Esophagus muscularis mucosa (tissue), 4 donors: Measurements from ENCODE around the gene STK16. TPM values are rescaled to one million over a fixed set of nuclear protein-coding genes. Genes with fewer than 3 reads are reported as not detected.

Experiments
- DNase-seq: peaks from one replicate; pipeline ENCODE4 v3.0.0-alpha.2; 2017; ENCODE audit errors: extremely low spot score
- H3K27ac ChIP-seq, 4 donors: fragments of 200-600 bp; sonication (generic); replicated peaks in 1 of 4; 1 replicate in 3 of 4; 2 replicates in 1 of 4; pipeline ENCODE4 v1.5.1; 2016 to 2019; ENCODE audit warnings: mild to moderate bottlenecking in 1 of 4
- H3K27me3 ChIP-seq, 4 donors: fragments of 200-600 bp; sonication (generic); one replicate each; pipeline versions ENCODE4 v1.5.1 to v1.6.0; 2016 to 2019
- H3K36me3 ChIP-seq, 4 donors: fragments of 200-600 bp; sonication (generic); one replicate each; pipeline ENCODE4 v1.5.1; 2016 to 2019
- H3K4me1 ChIP-seq, 4 donors: fragments of 200-600 bp; sonication (generic); one replicate each; pipeline ENCODE4 v1.5.1; 2016 to 2019
- H3K4me3 ChIP-seq, 4 donors: fragments of 200-600 bp; sonication (generic); 1 replicate in 2 of 4; 2 replicates in 2 of 4; pipeline ENCODE4 v1.5.1; 2016 to 2019; ENCODE audit warnings: mild to moderate bottlenecking in 4 of 4, moderate library complexity in 1 of 4
- H3K9me3 ChIP-seq, 4 donors: fragments of 200-600 bp; sonication (generic); 1 replicate in 3 of 4; 2 replicates in 1 of 4; pipeline ENCODE4 v1.5.1; 2016 to 2019
- CTCF ChIP-seq, 3 experiments: fragments of 200-600 bp in 2 of 3; fragments of 450-650 bp in 1 of 3; sonication (generic) in 2 of 3; IDR thresholded peaks; one replicate each; pipeline ENCODE4 v1.5.1; 2017 to 2019; ENCODE audit warnings: antibody characterized with exemption in 3 of 3, mild to moderate bottlenecking in 2 of 3, moderate library complexity in 1 of 3
- EP300 ChIP-seq: sonication (generic); formaldehyde crosslinking; IDR thresholded peaks from one replicate; pipeline ENCODE4 v1.6.1; 2017; ENCODE audit warnings: antibody characterized with exemption
- POLR2A ChIP-seq: fragments of 450-650 bp; IDR thresholded peaks from one replicate; pipeline ENCODE4 v1.6.1; 2017; ENCODE audit warnings: antibody characterized with exemption, moderate library complexity, mild to moderate bottlenecking, low read depth
- POLR2AphosphoS5 ChIP-seq, 2 donors: sonication (generic); formaldehyde crosslinking; IDR thresholded peaks; one replicate each; pipeline ENCODE4 v1.6.1; 2017; ENCODE audit warnings: antibody characterized with exemption in 2 of 2
- WGBS: methylation state at CpG from one replicate; pipeline ENCODE4 v1.1.5; 2018; 5-methylcytosine and 5-hydroxymethylcytosine counted together
- intact Hi-C: fragments of 100-400 bp; cut with DNase I; formaldehyde crosslinking; loops from one replicate; pipeline ENCODE4 v1.15.1; 2023
- total RNA-seq, 4 donors: library from RNA; depleted of rRNA; stranded (reverse); fragments of >200 nt; gene quantifications; one replicate each; pipeline versions ENCODE4 v1.1.0 to v1.2.1, GENCODE V29; 2016

Gene STK16
- total RNA-seq, 4 donors from 2014 or later: 12.8 to 21.6 (median 16.7) TPM

GRCh38 chr2:219279151-219279915, 34.1 kb downstream of the STK16 start, which contains the start of gene DNAJB2:
DNAJB2 (plus strand) TSS chr2:219279366; CDS start chr2:219279834, 468 bp downstream.
- Histone ChIP-seq H3K9me3 (no peaks in the 10 kb centered on the region), H3K4me1 (peaks cover 32 to 55% (median 51%) of the 10 kb centered on the region in 4 donors), H3K27me3 (no peaks in the 10 kb centered on the region), H3K36me3 (peaks cover 16 to 40% (median 38%) of the 10 kb centered on the region in 4 donors), H3K27ac (peak within 1 kb of the TSS; percentile 96 to 98 (median 98)), H3K4me3 (peak within 1 kb of the TSS; percentile 74 to 89 (median 85))
- DNase-seq: peak; percentile 99
- TF ChIP-seq EP300 (peak; percentile 57), POLR2A (peak; percentile 85), POLR2AphosphoS5 (IDR thresholded peaks at IDR 0.05) (peak; percentile 95 to 96), CTCF (IDR thresholded peaks at IDR 0.05) (peak in 2 of 3 experiments; percentile 2 to 10)
- intact Hi-C loops: no loop called here
- WGBS: 1% methylated on average over 10 of the region's 65 CpGs

GRCh38 chr2:219279916-219280516, 34.7 kb downstream of the STK16 start:
- whole genome bisulfite sequencing: 33% methylated on average over 12 of the region's 12 CpGs
- TF ChIP-seq POLR2A (no peak), EP300 (no peak), POLR2AphosphoS5 (IDR thresholded peaks at IDR 0.05) (no peak), CTCF (IDR thresholded peaks at IDR 0.05) (no peak)
- H3K27me3 ChIP-seq: no peaks in the 10 kb centered on the region
- H3K36me3 ChIP-seq: peaks cover 23 to 47% (median 45%) of the 10 kb centered on the region in 4 donors
- peak overlapping the region; percentile 96 to 98 (median 98) for H3K27ac ChIP-seq
- DNase-seq: no peak
- no peaks in the 10 kb centered on the region for H3K9me3 ChIP-seq
- intact Hi-C loops: no loop called here
- peaks cover 31 to 58% (median 51%) of the 10 kb centered on the region in 4 donors for H3K4me1 ChIP-seq
- peak overlapping the region; percentile 74 to 89 (median 85) for H3K4me3 ChIP-seq

GRCh38 chr2:219280651-219281050, 35.4 kb downstream of the STK16 start:
- whole genome bisulfite sequencing: 98% methylated on average over 4 of the region's 4 CpGs
- DNase-seq: no peak
- Histone ChIP-seq H3K4me1 (peaks cover 31 to 64% (median 55%) of the 10 kb centered on the region in 4 donors), H3K36me3 (peaks cover 23 to 54% (median 51%) of the 10 kb centered on the region in 4 donors), H3K27ac (peak overlapping the region; percentile 96 to 98 (median 98)), H3K4me3 (no peak overlapping the region), H3K27me3 (no peaks in the 10 kb centered on the region), H3K9me3 (no peaks in the 10 kb centered on the region)
- intact Hi-C loops: no loop called here
- no peak for TF ChIP-seq POLR2AphosphoS5 (IDR thresholded peaks at IDR 0.05)
- TF ChIP-seq EP300: no peak
- TF ChIP-seq POLR2A: no peak
- no peak for TF ChIP-seq CTCF (IDR thresholded peaks at IDR 0.05)

GRCh38 chr2:219281588-219281987, 36.3 kb downstream of the STK16 start:
- WGBS: 87% methylated on average over 8 of the region's 8 CpGs
- H3K36me3 ChIP-seq: peaks cover 23 to 63% (median 60%) of the 10 kb centered on the region in 4 donors
- peaks cover 31 to 73% (median 64%) of the 10 kb centered on the region in 4 donors for H3K4me1 ChIP-seq
- intact Hi-C loops: no loop called here
- no peak for DNase-seq
- no peaks in the 10 kb centered on the region for H3K9me3 ChIP-seq
- no peak overlapping the region for H3K4me3 ChIP-seq
- H3K27ac ChIP-seq: peak overlapping the region in 3 of 4 donors; percentile 13 to 98 (median 96)
- no peaks in the 10 kb centered on the region for H3K27me3 ChIP-seq
- no peak for TF ChIP-seq EP300
- no peak for TF ChIP-seq POLR2A
- TF ChIP-seq POLR2AphosphoS5 (IDR thresholded peaks at IDR 0.05): no peak
- no peak for TF ChIP-seq CTCF (IDR thresholded peaks at IDR 0.05)
